Measurements from ENCODE around the gene ATG4D.
A peak's percentile ranks its signal among the peaks of the same experiment; 100 is the strongest.

ATG4D gene

GRCh38 chr19:10503002-10503789 lies 40.5 kb upstream of the ATG4D start, which contains the start of gene KEAP1:
TSS of gene KEAP1 (minus strand) at chr19:10503356. CDS start at chr19:10500033, 3,323 bp downstream.
- TF ChIP-seq CTCF (IDR thresholded peaks at IDR 0.05) (no peak), ZFX (IDR thresholded peaks at IDR 0.05; ENCODE audit: borderline replicate concordance) (no peak)
- H3K27ac ChIP-seq, result peak within 1 kb of the TSS; percentile 96

GRCh38 chr19:10505583-10506229 lies 38.0 kb upstream of the ATG4D start:
- peak overlapping the region; percentile 96; the same call in 1 of the 2 replicates for H3K27ac ChIP-seq
- TF ChIP-seq ZFX (IDR thresholded peaks at IDR 0.05; ENCODE audit: borderline replicate concordance), result no peak
- peak; percentile 91 for TF ChIP-seq CTCF (IDR thresholded peaks at IDR 0.05)

DNA sequence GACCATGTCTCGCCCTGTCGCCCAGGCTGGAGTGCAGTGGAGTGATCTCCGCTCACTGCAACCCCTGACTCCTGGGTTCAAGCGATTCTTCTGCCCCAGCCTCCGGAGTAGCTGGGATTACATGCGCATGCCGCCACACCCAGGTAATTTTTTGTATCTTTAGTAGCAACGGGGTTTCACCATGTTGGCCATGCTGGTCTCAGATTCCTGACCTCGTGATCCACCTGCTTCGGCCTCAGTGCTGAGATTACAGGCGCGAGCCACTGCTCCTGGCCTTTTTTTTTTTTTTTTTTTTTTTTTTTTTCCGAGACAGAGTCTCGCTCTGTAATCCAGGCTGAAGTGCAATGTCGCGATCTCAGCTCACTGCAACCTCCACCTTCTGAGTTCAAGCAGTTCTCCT lies 35.7 kb upstream of the ATG4D start:
- TF ChIP-seq ZFX (IDR thresholded peaks at IDR 0.05; ENCODE audit: borderline replicate concordance), result no peak
- H3K27ac ChIP-seq, result no peak overlapping the region

- TF ChIP-seq CTCF (IDR thresholded peaks at IDR 0.05), result no peak
- TF ChIP-seq ZFX (IDR thresholded peaks at IDR 0.05; ENCODE audit: borderline replicate concordance), result no peak
- H3K27ac ChIP-seq, result no peak overlapping the region
These were observed 35.0 kb upstream of the ATG4D start for GRCh38 chr19:10508707-10509106.

DNA sequence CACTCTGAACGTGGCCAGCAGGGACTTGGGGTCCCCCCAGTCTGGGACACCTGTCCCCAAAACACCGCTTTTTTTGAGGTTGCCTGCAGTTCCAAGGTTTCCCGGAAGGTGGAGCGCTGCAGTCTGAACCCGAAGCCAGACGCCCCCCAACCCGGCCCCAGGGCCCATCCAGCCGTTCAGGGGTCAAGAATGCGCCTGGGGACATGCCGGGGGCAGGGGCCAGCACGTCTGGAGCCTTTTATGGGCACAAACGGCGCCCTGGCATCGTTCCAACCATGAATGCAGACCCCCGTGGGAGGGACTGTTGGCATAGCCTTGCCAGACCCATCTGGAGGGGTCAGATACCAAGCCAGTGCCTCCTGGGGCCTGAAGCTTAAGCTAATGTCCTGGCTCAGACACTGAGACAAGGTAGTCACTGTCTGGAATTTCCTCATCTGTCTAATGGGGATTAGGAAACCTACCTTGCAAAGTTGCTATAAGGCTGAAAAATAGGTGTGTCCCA lies 33.4 kb upstream of the ATG4D start:
- TF ChIP-seq ZFX (IDR thresholded peaks at IDR 0.05; ENCODE audit: borderline replicate concordance), result no peak
- TF ChIP-seq CTCF (IDR thresholded peaks at IDR 0.05), result peak; percentile 52
- H3K27ac ChIP-seq, result no peak overlapping the region

DNA sequence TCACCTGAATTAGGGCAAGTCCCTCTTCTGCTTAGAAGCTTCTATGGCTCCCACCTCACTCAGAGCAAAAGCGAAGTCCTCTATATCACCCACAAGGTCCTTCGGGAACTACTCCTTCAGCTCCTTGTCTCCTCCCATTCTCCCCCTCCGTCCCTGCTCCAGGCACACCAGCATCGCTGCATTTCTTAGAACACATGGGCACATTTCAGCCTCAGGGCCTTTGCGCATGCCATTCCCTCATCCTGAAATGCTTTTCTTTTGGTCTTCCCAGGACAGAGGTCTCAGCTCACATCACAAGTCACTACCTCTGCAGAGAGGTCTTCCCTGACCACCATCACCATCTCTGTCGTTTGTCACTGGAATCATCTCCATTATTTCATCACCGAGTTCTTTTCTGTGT lies 30.5 kb upstream of the ATG4D start:
- TF ChIP-seq ZFX (IDR thresholded peaks at IDR 0.05; ENCODE audit: borderline replicate concordance) (no peak), CTCF (IDR thresholded peaks at IDR 0.05) (no peak)
- H3K27ac ChIP-seq, result no peak overlapping the region

- no peak overlapping the region for H3K27ac ChIP-seq
- TF ChIP-seq ZFX (IDR thresholded peaks at IDR 0.05; ENCODE audit: borderline replicate concordance) (no peak), CTCF (IDR thresholded peaks at IDR 0.05) (no peak)
These were observed 29.2 kb upstream of the ATG4D start for GRCh38 chr19:10514211-10515145.
